ENCODE data around the gene MYOG. TPM values are rescaled to one million over a fixed set of nuclear protein-coding genes. Genes with fewer than 3 reads are reported as not detected.

Gene MYOG
- total RNA-seq, 1 experiment from 2014 or later: not detected

- Mint-ChIP-seq H3K4me3 (no peak overlapping the region), H3K9me3 (peaks cover 23 to 32% of the 10 kb centered on the region in 2 experiments), H3K27me3 (ENCODE audit: low read depth) (peaks cover 14% of the 10 kb centered on the region), H3K27ac (no peak overlapping the region), H3K4me1 (peaks cover 7% of the 10 kb centered on the region in 2 experiments; a peak in 3 of 4 replicates), H3K36me3 (ENCODE audit: insufficient read depth in 1 of 3, low read depth in 3 of 3) (peaks cover 10 to 21% (median 11%) of the 10 kb centered on the region in 3 experiments; a peak in 6 of 7 replicates)
- H3T11ph ChIP-seq (ENCODE audit: low read length): no peak overlapping the region
- no peak for DNase-seq
- no peak overlapping the region for H2BK20ac ChIP-seq (ENCODE audit: low read depth, low read length, poor library complexity, severe bottlenecking)
- no peaks in the 10 kb centered on the region for H3K79me1 ChIP-seq (ENCODE audit: insufficient read depth, low read depth, low read length, poor library complexity, severe bottlenecking)
- H3K18ac ChIP-seq (ENCODE audit: insufficient read length, low read depth, low read length): no peak overlapping the region
- no peak overlapping the region for H4K5ac ChIP-seq (ENCODE audit: insufficient read length, low read depth, low read length)
- TF ChIP-seq CTCF (conservative IDR thresholded peaks at IDR 0.05): no peak
- no CpG with 5 or more reads among the region's 1 CpG for WGBS (ENCODE audit: extremely low coverage, insufficient read length, low lambda C conversion rate)
- H3K27me3 ChIP-seq (ENCODE audit: insufficient read depth, low read length): no peaks in the 10 kb centered on the region
- H2BK15ac ChIP-seq (ENCODE audit: low read depth, low read length): no peak overlapping the region
- no peak overlapping the region for H3K4me2 ChIP-seq (ENCODE audit: insufficient read depth, insufficient read length, low read length)
- H3K79me2 ChIP-seq (ENCODE audit: insufficient read depth, low read length): no peaks in the 10 kb centered on the region
- no peak overlapping the region for H3K56ac ChIP-seq (ENCODE audit: insufficient read length, low read depth, low read length)
- no peak overlapping the region for H4K91ac ChIP-seq (ENCODE audit: insufficient read length, low read depth, low read length)
- H4K8ac ChIP-seq (replicated peaks; ENCODE audit: insufficient read length, low read depth, low read length): no peak overlapping the region
- H3K23ac ChIP-seq (ENCODE audit: insufficient read length, low read depth, low read length): no peak overlapping the region
- no peak overlapping the region for H2BK5ac ChIP-seq (ENCODE audit: insufficient read length, low read length)
- H2AK5ac ChIP-seq (ENCODE audit: insufficient read length, low read length): no peak overlapping the region
- no peak overlapping the region for H3K14ac ChIP-seq (ENCODE audit: insufficient read depth, low read length)
- no peaks in the 10 kb centered on the region for H4K20me1 ChIP-seq (ENCODE audit: control insufficient read depth, insufficient read depth, insufficient read length)
- no peak overlapping the region for H2AFZ ChIP-seq (ENCODE audit: low read length)
- H3K4me1 ChIP-seq (ENCODE audit: insufficient read depth, low read length): no peaks in the 10 kb centered on the region
- no peaks in the 10 kb centered on the region for H3K9me3 ChIP-seq (ENCODE audit: control insufficient read depth, low read depth, low read length)
- no peak overlapping the region for H2BK12ac ChIP-seq (ENCODE audit: insufficient read length, low read depth, low read length)
- H3K27ac ChIP-seq (ENCODE audit: insufficient read length, low read depth, low read length): no peak overlapping the region
- no peaks in the 10 kb centered on the region for H3K23me2 ChIP-seq (ENCODE audit: insufficient read length, low read depth, low read length, poor library complexity, severe bottlenecking)
- H3K9ac ChIP-seq (ENCODE audit: extremely low read depth, insufficient read length, low read length): no peak overlapping the region
- H2BK120ac ChIP-seq (ENCODE audit: low read depth, low read length, poor library complexity, severe bottlenecking): no peak overlapping the region
- H3K4ac ChIP-seq (ENCODE audit: low read depth, low read length): no peak overlapping the region
Measured at GRCh38 chr1:203095061-203095690, 9.4 kb upstream of the MYOG start.
